Naive thymus-derived CD8-positive, alpha-beta T cell (primary cell): ENCODE results near the gene CCDC88C. TPM values are rescaled to one million over a fixed set of nuclear protein-coding genes. Genes with fewer than 3 reads are reported as not detected.

Experiments
- ATAC-seq, 2 donors: fragments of 150-1000 bp; cut with Tn5 transposase in 1 of 2; sonication (Bioruptor Pico), chemical (Tn5 transposase) in 1 of 2; 1 replicate in 1 of 2; 2 replicates in 1 of 2; pipeline ENCODE4 v1.10.0; 2021; ENCODE audit warnings: mild to moderate bottlenecking in 2 of 2, moderate library complexity in 2 of 2
- POLR2A ChIA-PET: fragments of 350-600 bp; sonication (Branson Sonifier 250); formaldehyde crosslinking; loops from one replicate; lab custom pipeline; 2021; ENCODE audit warnings: antibody characterized with exemption; lab: Charles Lee
- DNase-seq, 10 donors: peaks; one replicate each; pipeline versions ENCODE4 v3.0.0 to v3.0.0-alpha.2; 2020 to 2022
- H3K27ac Mint-ChIP-seq, 10 donors: one replicate each; pipeline ENCODE4 v1.8.0; 2020 to 2022; ENCODE audit warnings: mild to moderate bottlenecking in 10 of 10, mixed read lengths in 10 of 10, moderate library complexity in 4 of 10, inconsistent platforms in 1 of 10
- H3K27me3 Mint-ChIP-seq, 5 donors: one replicate each; pipeline ENCODE4 v1.8.0; 2021 to 2022; ENCODE audit warnings: mixed read lengths in 5 of 5
- H3K36me3 Mint-ChIP-seq, 3 donors: one replicate each; pipeline ENCODE4 v1.8.0; 2020 to 2022; ENCODE audit warnings: mixed read lengths in 3 of 3, mild to moderate bottlenecking in 2 of 3, inconsistent platforms in 1 of 3
- H3K4me1 Mint-ChIP-seq, 4 donors: one replicate each; pipeline ENCODE4 v1.8.0; 2021 to 2022; ENCODE audit warnings: mixed read lengths in 4 of 4
- H3K4me3 Mint-ChIP-seq, 10 donors: one replicate each; pipeline ENCODE4 v1.8.0; 2020 to 2022; ENCODE audit warnings: mild to moderate bottlenecking in 10 of 10, mixed read lengths in 10 of 10, moderate library complexity in 6 of 10, inconsistent platforms in 1 of 10
- H3K9me3 Mint-ChIP-seq, 9 donors: one replicate each; pipeline ENCODE4 v1.8.0; 2020 to 2022; ENCODE audit warnings: mixed read lengths in 9 of 9, mild to moderate bottlenecking in 3 of 9, inconsistent platforms in 1 of 9, moderate library complexity in 1 of 9
- polyA plus RNA-seq, 3 donors: library from polyadenylated mRNA; unstranded; fragments of 300-500 nt; fragmentation: Illumina TruSeq; gene quantifications; one replicate each; pipeline ENCODE4 v1.2.3, GENCODE V29; 2021
- total RNA-seq, 8 experiments: library from RNA in 2 of 8; stranded (reverse) in 2 of 8; gene quantifications; one replicate each; pipeline ENCODE4 v1.2.3 and lab custom pipeline; 2021 to 2026

CCDC88C gene
- total and polyA plus RNA-seq, 5 experiments from 2014 or later = 23.4 to 322 (median 41.9) TPM

DNA sequence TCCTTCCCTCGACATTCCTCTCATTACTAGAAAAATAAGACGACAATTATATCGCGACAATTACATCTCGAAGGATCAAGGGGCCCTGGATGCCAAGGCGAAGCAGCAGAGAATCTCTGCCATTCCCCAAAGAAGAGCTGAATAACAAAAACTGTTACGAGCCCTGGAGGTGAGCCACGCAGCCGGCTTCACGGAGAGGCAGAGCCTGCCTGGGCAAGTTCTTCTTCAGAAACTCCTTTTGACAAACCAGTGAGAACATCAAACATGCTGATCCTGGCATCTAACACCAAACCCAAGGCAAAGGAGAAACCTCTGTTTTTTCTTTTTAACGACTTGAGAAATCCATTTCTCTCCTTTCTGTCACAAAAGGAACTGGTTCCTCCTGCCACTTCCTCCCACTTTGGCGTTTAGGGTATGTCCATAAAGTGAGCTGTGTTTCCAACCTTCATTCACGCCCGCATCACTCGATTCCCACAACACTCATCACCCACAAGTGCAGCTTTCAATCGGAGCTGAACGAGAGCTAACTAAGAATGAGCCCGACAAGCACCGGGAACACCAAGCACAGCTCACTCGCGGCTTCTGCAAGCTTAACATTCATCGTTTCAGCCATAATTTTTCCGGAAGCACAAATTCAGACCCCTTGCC is 21.5 kb downstream of the CCDC88C start:
- H3K27ac Mint-ChIP-seq = peak overlapping the region; percentile 79 to 99 (median 94)
- POLR2A ChIA-PET = interaction anchor here (0.8 to 25.9 kb wide), 8 partner anchors 1 to 152 kb away, joined by 3 to 643 read pairs (median 18); partner anchors contain the start of genes CCDC88C and GPR68
- no peaks in the 10 kb centered on the region for H3K9me3 Mint-ChIP-seq
- peaks cover 0 to 12% (median 3%) of the 10 kb centered on the region in 3 donors for H3K36me3 Mint-ChIP-seq
- no peak for DNase-seq
- ATAC-seq = no peak
- peaks cover 60 to 99% (median 98%) of the 10 kb centered on the region in 4 donors for H3K4me1 Mint-ChIP-seq
- peak overlapping the region; percentile 72 to 99 (median 82) for H3K4me3 Mint-ChIP-seq
- H3K27me3 Mint-ChIP-seq = no peaks in the 10 kb centered on the region

DNA sequence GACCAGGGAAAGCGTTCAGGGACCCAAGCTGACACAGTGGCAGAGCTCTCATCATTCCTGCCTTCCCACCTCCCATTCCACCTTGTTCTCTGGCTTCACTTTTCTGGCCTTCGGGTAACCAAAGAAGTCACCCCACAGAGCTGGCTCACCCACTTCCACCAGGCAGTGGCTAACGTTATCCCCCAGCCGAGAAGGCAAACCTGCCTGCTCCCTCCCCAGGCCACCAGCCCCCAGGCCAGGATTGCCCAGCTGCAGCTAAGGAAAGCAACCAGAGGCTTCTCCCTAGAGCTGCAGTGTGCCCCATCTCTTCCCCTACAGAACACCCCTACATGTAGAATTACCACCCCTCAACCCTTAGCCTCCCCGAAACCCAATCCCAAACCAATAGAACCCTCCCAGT is 22.2 kb downstream of the CCDC88C start:
- H3K36me3 Mint-ChIP-seq = peaks cover 0 to 14% (median 3%) of the 10 kb centered on the region in 3 donors
- POLR2A ChIA-PET = interaction anchor here (0.6 to 25.9 kb wide), 7 partner anchors 1 to 151 kb away, joined by 3 to 643 read pairs (median 30); partner anchors contain the start of genes CCDC88C and GPR68
- peak overlapping the region; percentile 72 to 99 (median 82) for H3K4me3 Mint-ChIP-seq
- H3K9me3 Mint-ChIP-seq = no peaks in the 10 kb centered on the region
- no peak for DNase-seq
- ATAC-seq = no peak
- peaks cover 63 to 100% (median 100%) of the 10 kb centered on the region in 4 donors for H3K4me1 Mint-ChIP-seq
- H3K27ac Mint-ChIP-seq = peak overlapping the region; percentile 79 to 99 (median 94)
- no peaks in the 10 kb centered on the region for H3K27me3 Mint-ChIP-seq

GRCh38 chr14:91394105-91395081 is 23.2 kb downstream of the CCDC88C start:
- no peaks in the 10 kb centered on the region for H3K27me3 Mint-ChIP-seq
- POLR2A ChIA-PET = interaction anchor here (0.5 to 25.9 kb wide), 10 partner anchors 3 to 72 kb away, joined by 3 to 643 read pairs (median 4); partner anchors contain the start of gene CCDC88C
- peak; percentile 51 to 56 for ATAC-seq
- H3K36me3 Mint-ChIP-seq = peaks cover 0 to 18% (median 3%) of the 10 kb centered on the region in 3 donors
- H3K27ac Mint-ChIP-seq = peak overlapping the region; percentile 79 to 99 (median 95)
- peak in 3 of 10 donors; percentile 38 to 56 (median 40) for DNase-seq
- H3K4me1 Mint-ChIP-seq = peaks cover 60 to 99% (median 96%) of the 10 kb centered on the region in 4 donors
- no peaks in the 10 kb centered on the region for H3K9me3 Mint-ChIP-seq
- H3K4me3 Mint-ChIP-seq = peak overlapping the region; percentile 33 to 99 (median 81)

GRCh38 chr14:91392623-91393303 is 24.9 kb downstream of the CCDC88C start:
- ATAC-seq (no peak), DNase-seq (no peak)
- POLR2A ChIA-PET = interaction anchor here (1.4 to 25.9 kb wide), 3 partner anchors 15 to 67 kb away, joined by 3 to 643 read pairs (median 179); partner anchors contain the start of gene CCDC88C
- H3K4me1 Mint-ChIP-seq = peaks cover 61 to 98% (median 96%) of the 10 kb centered on the region in 4 donors
- H3K27me3 Mint-ChIP-seq = no peaks in the 10 kb centered on the region
- H3K36me3 Mint-ChIP-seq = peaks cover 0 to 21% (median 3%) of the 10 kb centered on the region in 3 donors
- H3K4me3 Mint-ChIP-seq = peak overlapping the region; percentile 54 to 99 (median 81)
- H3K9me3 Mint-ChIP-seq = no peaks in the 10 kb centered on the region
- peak overlapping the region; percentile 79 to 99 (median 95) for H3K27ac Mint-ChIP-seq

GRCh38 chr14:91390165-91390778 is 27.3 kb downstream of the CCDC88C start:
- Mint-ChIP-seq H3K27me3 (no peaks in the 10 kb centered on the region), H3K9me3 (no peaks in the 10 kb centered on the region), H3K27ac (peak overlapping the region; percentile 79 to 99 (median 94)), H3K4me3 (peak overlapping the region; percentile 19 to 99 (median 80)), H3K36me3 (peaks cover 0 to 14% (median 3%) of the 10 kb centered on the region in 3 donors), H3K4me1 (peaks cover 45 to 95% (median 90%) of the 10 kb centered on the region in 4 donors)
- ATAC-seq (peak; percentile 46 to 73), DNase-seq (peak in 5 of 10 donors; percentile 43 to 59 (median 50))
- POLR2A ChIA-PET = interaction anchor here (0.9 to 25.9 kb wide), 7 partner anchors 17 to 72 kb away, joined by 3 to 643 read pairs (median 5); partner anchors contain the start of gene CCDC88C

- POLR2A ChIA-PET = interaction anchor here (1.1 to 25.9 kb wide), 6 partner anchors 16 to 70 kb away, joined by 3 to 643 read pairs (median 6); partner anchors contain the start of gene CCDC88C
- Mint-ChIP-seq H3K4me1 (peaks cover 47 to 95% (median 90%) of the 10 kb centered on the region in 4 donors), H3K9me3 (no peaks in the 10 kb centered on the region), H3K4me3 (peak overlapping the region in 9 of 10 donors; percentile 12 to 99 (median 78)), H3K27ac (peak overlapping the region; percentile 79 to 95 (median 92)), H3K27me3 (no peaks in the 10 kb centered on the region), H3K36me3 (peaks cover 0 to 19% (median 0%) of the 10 kb centered on the region in 3 donors)
- ATAC-seq = no peak
- DNase-seq = no peak
Measured at GRCh38 chr14:91389150-91389549, 28.5 kb downstream of the CCDC88C start.

GRCh38 chr14:91388551-91388975 is 29.1 kb downstream of the CCDC88C start:
- Mint-ChIP-seq H3K36me3 (peaks cover 0 to 22% (median 2%) of the 10 kb centered on the region in 3 donors), H3K4me1 (peaks cover 48 to 95% (median 90%) of the 10 kb centered on the region in 4 donors), H3K4me3 (peak overlapping the region; percentile 38 to 99 (median 78)), H3K9me3 (no peaks in the 10 kb centered on the region), H3K27me3 (no peaks in the 10 kb centered on the region), H3K27ac (peak overlapping the region; percentile 79 to 95 (median 92))
- POLR2A ChIA-PET = interaction anchor here (1.3 to 25.9 kb wide), 4 partner anchors 16 to 60 kb away, joined by 3 to 643 read pairs (median 93); partner anchors contain the start of gene CCDC88C
- DNase-seq (peak in 4 of 10 donors; percentile 37 to 56 (median 49)), ATAC-seq (peak; percentile 66 to 68)

- no peaks in the 10 kb centered on the region for H3K27me3 Mint-ChIP-seq
- DNase-seq = no peak
- H3K4me3 Mint-ChIP-seq = peak overlapping the region; percentile 38 to 99 (median 78)
- H3K36me3 Mint-ChIP-seq = peaks cover 0 to 25% (median 2%) of the 10 kb centered on the region in 3 donors
- ATAC-seq = no peak
- no peaks in the 10 kb centered on the region for H3K9me3 Mint-ChIP-seq
- H3K4me1 Mint-ChIP-seq = peaks cover 51 to 95% (median 90%) of the 10 kb centered on the region in 4 donors
- POLR2A ChIA-PET = interaction anchor here (0.6 to 25.9 kb wide), 5 partner anchors 15 to 59 kb away, joined by 3 to 643 read pairs (median 7); partner anchors contain the start of gene CCDC88C
- peak overlapping the region; percentile 79 to 95 (median 92) for H3K27ac Mint-ChIP-seq
Measured at GRCh38 chr14:91387951-91388381, 29.7 kb downstream of the CCDC88C start.

DNA sequence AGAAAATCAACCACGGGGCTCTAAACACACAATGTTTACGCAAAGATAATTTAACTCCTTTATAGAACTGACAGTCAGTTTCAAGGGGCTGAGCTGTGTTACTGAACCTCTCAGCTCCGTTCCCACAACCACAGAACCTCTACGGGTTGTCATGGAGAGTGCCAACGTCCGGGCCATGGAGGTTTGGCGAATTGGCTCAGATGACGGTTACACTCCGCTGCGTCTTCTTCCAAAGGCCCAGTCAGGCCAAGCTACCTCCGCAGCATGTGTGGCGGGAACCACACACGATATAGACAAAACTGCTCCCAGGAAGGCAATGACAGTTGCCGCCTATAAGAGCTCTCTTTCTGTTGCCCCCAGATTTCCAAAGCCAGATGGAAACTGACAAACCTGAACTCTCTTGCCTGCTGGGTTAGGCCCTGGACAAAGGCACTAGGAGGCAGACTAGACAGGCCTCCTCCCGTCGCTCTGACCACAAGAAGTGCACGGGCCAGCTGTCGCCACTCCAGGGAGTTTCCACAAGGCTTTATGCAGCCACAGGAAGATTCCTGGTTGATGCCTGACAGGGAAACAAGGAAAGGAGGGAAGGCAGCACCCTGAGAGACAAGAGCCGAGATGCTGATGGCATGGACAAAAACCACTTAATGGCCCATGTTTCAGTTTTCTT is 30.3 kb downstream of the CCDC88C start:
- no peaks in the 10 kb centered on the region for H3K27me3 Mint-ChIP-seq
- peak overlapping the region; percentile 76 to 95 (median 92) for H3K27ac Mint-ChIP-seq
- peak overlapping the region; percentile 43 to 99 (median 77) for H3K4me3 Mint-ChIP-seq
- peaks cover 51 to 95% (median 90%) of the 10 kb centered on the region in 4 donors for H3K4me1 Mint-ChIP-seq
- H3K36me3 Mint-ChIP-seq = peaks cover 0 to 25% (median 2%) of the 10 kb centered on the region in 3 donors
- ATAC-seq (peak; percentile 21 to 56), DNase-seq (peak in 4 of 10 donors; percentile 35 to 53 (median 45))
- H3K9me3 Mint-ChIP-seq = no peaks in the 10 kb centered on the region
- POLR2A ChIA-PET = interaction anchor here (0.6 to 25.9 kb wide), 4 partner anchors 14 to 43 kb away, joined by 3 to 643 read pairs (median 92); partner anchors contain the start of gene CCDC88C

DNA sequence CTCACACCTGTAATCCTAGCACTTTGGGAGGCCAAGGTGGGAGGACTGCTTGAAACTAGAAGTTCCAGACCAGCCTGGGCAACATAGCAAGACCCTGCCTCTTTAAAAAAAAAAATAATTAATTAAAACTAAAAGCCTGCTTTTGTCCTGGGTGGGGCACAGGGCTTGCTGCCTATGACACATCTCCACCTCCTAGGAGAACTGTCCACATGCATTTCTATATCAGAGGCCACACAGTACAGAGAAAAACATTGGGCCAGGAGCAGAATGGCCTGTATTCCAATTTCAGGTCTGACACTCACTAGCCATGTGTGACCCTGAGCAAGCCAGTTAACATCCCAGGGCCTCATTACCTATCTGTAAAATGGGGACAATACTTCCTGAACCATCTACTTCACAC is 31.9 kb downstream of the CCDC88C start:
- DNase-seq = no peak
- POLR2A ChIA-PET = interaction anchor here (0.7 to 25.9 kb wide), 5 partner anchors 8 to 1878 kb away, joined by 3 to 643 read pairs (median 5); partner anchors contain the start of genes CCDC88C, LYSET and MOAP1
- ATAC-seq = no peak
- peak overlapping the region in 5 of 10 donors; percentile 1 to 70 (median 43) for H3K4me3 Mint-ChIP-seq
- peaks cover 0 to 35% (median 2%) of the 10 kb centered on the region in 3 donors for H3K36me3 Mint-ChIP-seq
- H3K4me1 Mint-ChIP-seq = peaks cover 57 to 95% (median 90%) of the 10 kb centered on the region in 4 donors
- peak overlapping the region in 9 of 10 donors; percentile 47 to 92 (median 81) for H3K27ac Mint-ChIP-seq
- H3K9me3 Mint-ChIP-seq = no peaks in the 10 kb centered on the region
- no peaks in the 10 kb centered on the region for H3K27me3 Mint-ChIP-seq
